GM21825 (cell line): ENCODE measurements around the gene GPX2.

Source experiments
- ATAC-seq: cut with Tn5 transposase; IDR thresholded peaks from one replicate; pipeline ENCODE4 v1.9.1; 2021; ENCODE audit warnings: mild to moderate bottlenecking, moderate library complexity; ENCODE audit not compliant: unreplicated experiment

Gene GPX2

DNA sequence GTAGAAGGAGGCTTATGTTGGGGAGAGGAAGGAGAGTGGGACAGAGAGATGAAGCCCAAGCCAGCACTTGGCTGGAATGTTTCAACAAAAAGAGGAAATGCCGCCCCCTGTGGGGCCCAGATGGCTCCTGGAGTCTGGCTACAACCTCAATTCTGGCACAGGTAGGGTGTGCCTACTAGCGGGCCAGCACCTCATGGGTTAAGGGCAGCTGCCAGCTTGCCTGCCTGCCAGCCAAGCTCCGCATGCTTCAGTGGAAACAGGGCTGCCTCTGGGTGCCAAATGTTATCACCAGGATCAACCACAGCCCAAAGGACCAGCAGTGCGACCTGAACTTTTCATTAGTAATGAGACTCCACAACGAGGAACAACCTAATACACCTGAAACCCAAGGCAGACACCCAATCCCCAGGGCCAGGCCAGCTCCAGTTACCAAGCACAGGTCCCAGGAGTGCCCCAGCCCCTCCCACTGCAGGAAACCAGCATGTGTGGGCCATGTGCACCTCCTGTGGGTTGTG is 18.3 kb upstream of the GPX2 start:
- ATAC-seq, result no peak

DNA sequence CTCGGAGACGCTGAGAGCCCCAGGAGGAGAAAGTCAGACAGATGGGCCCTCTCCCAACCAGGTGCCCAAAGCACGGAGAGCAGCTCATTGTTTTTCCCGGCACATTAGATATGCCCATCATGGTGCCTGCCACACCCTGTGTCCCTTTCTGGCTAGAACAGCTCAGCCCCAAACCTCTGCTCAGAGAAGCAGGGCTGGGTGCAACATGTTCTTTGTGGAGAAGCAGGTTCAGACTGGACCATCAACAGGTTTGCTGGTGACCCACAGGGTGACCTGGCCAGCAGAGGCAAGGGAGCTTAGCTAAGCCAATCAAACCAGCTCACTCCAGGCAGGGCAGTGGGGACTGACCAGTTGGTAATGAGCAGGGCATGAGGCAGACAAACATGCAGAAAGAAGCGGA is 16.2 kb upstream of the GPX2 start:
- ATAC-seq, result no peak

DNA sequence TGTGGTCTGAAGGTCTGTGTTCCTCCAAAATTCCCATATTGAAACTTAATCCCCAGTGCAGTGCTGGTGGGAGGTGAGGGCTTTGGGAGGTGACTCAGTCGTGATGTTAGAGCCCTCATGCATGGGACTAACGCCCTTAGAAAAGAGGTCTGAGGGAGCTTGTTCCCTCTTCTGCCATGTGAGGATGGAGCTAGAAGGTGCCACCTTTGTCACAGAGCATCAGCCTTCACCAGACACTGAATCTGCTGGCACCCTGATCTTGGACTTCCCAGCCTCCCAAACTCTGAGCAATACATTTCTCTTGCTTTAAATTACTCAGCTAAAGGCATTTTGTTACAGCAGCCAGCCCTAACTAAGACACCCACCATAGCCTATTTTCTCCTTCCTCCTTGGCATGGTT is 15.7 kb upstream of the GPX2 start:
- no peak for ATAC-seq

DNA sequence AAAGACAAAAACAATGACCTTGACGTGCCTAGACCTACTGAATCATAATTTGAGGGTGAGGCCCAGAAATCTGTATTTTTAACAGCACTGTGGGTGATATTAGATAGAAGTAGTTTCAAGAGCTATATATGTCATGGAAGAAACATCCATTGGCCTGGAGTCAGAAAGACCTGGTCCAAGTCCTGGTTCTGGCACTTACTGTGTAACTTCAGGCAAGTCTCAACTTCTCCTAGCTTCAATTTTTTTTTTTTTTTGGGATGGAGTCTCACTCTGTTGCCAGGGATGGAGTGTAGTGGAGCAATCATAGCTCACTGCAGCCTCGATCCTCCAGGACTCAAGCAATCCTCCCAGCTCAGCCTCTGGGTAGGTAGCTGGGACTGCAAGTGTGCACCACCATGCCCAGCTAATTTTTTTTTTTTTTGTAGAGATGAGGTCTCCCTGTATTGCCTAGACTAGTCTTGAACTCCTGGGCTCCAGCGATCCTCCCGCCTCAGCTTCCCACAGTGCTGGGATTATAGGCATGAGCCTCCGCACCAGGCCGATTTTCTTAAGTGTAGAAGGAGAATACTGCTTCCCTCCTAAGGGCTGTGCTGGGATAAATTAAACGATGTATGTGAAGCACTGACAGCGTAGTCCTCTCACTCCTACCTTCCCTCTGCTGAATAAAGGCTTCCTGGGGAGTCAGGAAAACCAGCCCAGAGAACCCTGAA is 14.3 kb upstream of the GPX2 start:
- no peak for ATAC-seq

DNA sequence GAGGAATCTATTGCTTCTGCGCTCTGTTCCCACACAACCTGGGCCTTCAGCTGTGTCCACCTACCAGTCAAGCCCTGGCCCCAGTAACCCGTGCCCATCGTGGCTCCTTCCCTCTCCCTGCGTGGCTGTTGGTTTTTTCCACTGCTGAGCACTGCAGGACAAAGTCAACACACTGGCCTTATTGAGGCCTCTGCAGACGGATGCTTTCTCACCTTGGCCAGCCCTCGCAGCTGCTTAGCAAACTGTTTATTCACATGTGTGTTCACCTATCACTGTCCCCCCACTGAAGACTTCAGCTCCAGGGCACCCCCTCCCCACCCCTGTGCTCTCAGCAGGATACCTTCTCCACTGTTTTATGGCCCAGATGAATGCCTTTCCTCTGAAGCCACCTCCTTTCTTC is 12.8 kb upstream of the GPX2 start:
- ATAC-seq, result no peak

DNA sequence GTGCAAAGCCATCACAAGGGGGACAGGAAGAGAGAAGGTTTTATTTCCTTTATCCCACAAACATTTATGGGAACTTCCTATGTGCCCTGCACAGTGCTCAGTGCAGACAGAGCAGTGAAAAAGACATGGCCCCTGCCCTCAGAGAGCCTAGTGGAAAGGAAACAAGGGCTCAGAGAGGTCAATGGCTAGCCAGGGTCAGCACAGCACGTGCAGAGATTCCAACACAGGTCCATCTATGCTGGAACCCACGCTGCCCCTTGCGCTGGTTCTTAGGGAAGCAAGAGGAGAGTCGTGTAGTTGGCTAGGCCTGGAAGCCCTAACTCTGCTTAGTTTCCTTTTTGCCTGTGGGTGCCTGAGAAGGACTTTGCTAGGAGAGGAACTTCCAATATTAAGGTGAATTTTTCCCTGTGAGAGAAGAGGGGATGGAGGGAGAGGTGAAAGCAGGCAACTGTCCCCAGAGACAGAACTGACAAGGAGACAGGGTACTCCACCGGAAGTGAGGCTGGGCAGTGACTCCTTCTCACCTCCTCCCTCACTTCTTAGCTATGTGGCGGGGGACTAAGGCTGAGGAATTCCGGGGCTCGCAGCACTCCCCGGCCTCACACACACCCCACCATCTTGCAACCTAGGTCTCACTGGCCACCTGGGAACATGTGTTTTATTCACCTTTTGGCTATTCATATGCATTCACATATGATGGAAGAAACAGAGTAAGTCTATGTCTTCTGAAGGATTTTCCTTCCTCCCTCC is 12.1 kb upstream of the GPX2 start:
- no peak for ATAC-seq

DNA sequence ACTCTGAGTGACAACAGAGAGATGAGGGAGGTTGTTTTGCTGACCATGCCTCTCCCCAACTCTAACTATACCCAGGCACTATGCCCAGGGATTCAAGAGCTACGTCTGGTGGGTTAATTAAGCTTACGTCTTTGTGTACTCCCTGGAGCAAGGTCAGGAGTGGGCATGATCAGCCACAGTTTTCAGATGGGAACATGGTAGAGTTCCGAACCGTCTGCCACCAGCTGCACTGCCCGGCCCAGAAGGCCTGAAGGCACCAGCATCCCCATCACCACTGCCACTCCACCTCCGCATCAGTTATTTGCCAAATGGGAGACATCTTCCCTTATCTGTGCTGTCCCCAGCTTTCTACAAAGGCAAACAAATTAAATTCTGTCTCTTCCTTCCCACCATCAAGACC is 11.1 kb upstream of the GPX2 start:
- ATAC-seq, result no peak

DNA sequence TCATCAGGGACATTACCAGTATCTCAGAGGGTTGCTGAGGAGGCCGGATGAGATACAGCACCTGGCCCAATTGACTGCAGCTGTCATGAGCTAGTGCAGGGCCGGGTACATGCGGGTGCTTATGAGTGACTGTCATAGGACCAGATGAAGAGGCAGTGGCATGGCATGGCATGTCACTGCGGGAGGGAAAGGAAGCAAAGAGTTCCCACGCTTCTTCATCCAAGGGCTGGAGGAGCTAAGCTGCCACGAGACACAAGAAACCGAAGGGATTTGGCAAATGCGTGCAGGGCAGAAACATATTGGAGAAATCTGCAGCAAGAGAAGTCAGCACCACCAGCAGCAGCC is 10.7 kb upstream of the GPX2 start:
- ATAC-seq, result no peak

DNA sequence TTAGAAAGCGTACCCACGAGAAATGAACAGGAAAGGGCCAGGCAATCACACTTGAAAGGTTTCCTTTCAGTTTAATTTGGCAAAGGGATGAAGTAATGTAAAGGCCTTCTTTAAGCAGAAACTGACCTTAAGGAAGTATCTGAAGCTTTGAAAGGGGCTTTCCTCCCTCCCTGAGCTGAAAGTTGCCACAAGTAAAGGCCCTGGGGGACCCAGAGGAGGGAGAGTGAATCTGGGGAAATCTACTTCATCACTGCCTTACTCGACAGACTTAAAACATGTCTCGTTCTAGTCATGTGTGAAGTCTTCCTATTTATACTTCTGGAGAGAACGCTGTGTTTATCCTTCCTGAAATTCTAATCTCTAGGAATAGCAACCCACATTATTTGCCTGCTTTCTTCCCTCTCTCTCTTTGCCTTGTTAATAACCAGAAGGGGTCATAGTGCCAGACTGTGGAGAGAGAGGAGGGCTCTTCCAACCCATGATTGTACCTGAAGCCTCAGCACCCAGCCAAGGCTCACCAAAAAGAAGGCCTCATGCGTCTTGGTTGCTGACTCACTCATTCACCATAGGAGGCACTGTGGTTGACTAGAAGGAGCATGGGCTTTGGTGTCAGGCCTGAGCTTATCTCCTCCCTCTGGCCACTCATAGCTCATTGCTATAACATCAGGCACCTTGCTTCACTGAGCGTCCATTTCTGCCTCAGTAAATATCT is 10.2 kb upstream of the GPX2 start:
- ATAC-seq, result peak; percentile 59

DNA sequence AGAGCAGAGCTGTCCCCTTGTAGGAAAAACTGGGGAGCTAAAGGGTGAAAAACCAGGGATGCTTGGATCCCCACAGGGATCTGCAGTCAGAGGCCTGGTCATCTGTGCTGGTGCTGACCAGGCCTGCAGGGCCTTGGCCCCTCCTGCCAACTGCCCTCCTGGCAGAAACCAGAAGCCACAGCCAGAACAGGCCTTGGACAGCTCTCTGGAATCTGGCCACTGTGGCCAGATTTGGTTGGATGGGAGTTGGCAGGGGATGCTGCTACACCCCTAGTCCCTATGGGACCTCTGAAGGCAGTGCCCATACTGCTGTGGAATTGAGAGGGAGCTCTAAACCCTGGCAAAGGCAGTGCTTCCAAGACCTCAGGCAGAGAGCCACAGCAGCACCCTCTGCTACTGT is 9.2 kb upstream of the GPX2 start:
- no peak for ATAC-seq

DNA sequence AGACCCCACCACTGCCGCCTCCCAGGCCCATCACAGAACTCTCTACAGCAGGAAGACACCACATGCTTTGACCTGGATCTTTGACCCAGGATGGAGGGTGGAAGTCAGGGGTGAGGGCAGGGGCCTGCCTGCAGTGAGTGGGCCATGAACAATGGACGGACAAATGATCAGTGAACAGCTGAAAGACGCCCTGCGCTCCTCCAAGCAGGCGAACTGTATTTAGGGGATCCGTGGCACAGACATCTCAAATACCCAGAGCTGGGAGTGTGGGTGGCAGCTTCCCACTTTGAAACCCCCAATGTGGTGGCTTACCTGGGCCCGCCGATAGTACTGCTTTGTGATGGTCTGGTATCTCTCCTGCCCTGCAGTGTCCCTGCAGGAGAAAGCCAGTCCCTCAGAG is 8.7 kb upstream of the GPX2 start:
- no peak for ATAC-seq

DNA sequence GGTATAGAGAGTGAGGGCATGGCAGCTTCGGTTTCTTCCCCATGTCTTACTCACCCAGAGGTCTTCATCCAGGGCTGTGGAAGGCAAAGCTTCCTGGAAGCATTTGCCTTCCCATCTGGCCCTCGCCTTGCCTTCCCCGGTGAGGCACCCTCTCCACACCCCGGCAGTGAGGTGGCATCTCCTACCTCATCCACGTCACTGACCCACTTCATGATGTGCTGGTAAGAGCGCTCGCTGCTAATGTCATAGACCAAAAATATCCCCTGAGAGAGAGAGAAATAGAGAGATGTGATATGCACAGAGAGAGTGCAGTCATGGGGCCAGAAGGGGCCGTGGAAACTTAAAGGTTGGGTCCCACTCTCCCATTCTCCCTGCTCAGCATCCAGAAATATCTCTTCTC is 8.3 kb upstream of the GPX2 start:
- ATAC-seq, result no peak

DNA sequence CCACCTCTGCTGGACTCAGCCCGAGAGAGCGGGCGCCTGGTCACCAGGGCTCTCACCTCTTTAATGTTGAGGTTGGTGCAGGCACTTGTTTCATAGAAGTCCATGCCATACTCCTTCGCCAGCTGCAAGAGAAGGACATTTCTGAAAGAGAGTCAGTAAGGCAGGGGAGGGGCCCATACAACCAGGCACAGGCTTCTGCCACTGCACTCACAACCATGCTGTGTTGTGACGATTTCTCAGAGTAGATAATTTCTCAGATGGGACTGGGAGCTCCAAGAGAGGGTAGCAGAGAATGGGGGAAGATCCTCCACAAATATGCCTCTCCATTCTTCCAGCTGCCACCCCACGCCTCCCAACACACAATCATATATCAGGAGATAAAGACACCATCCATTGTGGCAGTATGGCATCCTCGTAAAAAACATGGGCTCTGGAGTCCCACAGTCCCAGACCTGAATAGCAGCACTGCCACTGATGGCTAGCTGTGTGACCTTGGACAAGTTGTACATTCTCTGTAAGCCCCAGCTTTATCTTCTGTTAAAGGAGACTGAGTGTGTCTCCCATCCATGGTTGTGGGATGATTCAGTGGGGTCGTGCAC is 6.2 kb upstream of the GPX2 start:
- no peak for ATAC-seq

DNA sequence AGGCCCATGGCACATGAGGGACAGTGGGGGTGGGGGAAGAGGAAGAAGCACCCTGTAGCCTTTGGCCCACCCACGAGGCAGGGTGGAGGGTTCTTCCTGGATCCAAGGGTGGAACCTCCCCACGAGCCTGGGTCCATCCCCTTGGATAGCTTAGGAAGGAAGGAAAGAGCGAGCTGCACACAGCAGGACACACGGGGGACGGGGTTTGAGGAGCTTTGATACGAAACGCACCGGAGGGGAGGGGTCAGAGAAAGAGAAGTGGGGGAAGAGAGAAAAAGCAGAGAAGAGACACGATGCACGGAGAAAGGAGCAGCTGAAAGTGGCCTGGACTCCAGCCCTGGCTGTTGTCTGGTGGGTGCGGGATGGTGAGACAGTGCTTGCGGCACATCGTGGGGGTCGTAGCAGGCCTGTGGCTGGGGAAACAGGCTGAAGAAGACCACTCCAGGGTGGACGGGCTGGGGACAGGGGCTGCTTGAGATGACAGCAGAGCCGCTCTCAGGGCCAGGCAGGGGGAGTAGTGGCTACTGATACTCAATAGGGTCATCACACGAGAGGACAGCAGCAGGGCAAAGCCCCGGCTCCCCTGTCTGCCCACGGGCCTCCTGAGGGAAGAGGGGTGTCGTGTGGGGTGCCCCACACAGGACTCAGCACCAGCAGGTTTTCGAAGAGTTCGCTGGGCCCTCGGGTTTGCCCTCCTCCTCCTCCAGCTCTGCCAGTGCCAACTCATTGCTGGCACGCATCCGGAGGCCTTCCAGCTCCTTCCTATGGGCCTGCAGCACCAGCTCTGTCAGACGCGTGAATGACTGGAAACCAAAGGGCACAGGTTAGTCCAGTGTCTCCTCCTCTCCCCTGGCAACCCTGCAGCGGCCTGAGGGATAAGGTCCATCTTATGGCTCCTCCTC is 5.4 kb upstream of the GPX2 start:
- ATAC-seq, result no peak

DNA sequence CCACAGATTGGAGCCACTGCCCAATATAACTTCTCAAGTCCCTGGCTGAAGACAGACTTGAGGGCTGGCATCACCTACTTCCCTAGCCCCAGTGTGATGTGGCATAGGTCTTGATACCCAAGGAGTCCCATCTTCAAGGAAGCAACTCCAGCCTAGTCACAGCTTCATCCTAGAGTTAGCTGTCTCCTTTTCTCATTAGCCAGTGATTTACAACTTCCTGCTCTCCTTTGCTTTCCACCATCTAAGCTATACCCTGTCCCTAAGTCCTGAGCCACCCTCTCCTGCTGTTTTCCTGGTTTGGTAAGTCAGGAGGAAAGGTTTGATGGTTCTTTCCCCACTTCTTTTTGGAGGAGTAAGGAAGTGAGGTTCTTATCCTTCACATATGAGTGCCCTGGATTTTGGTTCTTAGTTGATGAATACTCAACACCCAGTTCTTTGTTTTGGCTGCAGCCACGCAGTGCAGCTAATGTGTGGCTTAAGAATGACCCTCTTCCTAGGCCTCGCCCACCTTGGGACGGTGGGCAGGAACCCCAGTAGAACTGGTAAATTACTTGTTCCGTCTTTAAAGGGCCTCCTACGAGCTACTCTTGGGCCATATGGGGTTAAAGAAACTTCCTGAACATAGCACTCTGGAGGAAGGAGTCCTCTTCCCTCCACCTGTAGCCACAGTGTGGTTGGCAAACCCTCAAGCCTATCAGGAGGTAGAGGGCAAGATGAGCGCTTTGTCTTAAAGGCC is 3.9 kb upstream of the GPX2 start:
- ATAC-seq, result no peak

DNA sequence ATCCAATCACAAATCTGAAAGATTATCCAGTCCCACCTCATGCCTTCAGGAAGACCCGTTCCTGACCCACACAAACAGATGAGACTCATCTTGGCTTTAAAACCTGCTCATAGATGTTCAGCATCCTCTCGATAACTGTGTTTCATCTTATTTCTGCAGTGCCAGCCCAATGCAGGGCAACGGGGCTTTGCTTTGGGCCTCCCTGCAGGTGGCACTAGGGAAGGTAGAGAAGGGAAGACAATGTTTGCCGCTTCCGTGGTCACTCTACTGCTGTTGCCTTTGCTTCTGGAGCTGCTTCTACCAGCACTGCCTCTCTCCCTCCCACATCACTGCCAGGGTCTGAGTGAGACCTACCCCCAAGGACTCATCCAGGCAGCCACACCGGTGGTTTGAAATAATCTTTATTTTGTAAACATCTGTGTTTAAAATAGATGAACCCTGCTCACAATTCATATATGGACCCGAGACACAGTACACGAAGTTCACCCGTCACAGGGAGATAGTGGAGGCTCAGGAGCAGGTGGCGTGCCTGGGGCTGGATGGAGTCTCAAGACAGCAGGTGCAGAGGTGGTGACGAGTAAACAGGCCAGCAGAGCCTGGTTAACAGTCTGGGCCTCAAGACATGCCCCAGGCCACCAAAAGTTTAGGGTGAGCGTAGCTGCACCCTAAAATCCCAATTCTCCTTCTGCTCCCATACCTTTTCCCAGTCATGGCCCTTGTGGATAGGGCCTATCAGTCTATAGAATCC is 3.1 kb upstream of the GPX2 start:
- ATAC-seq, result no peak

DNA sequence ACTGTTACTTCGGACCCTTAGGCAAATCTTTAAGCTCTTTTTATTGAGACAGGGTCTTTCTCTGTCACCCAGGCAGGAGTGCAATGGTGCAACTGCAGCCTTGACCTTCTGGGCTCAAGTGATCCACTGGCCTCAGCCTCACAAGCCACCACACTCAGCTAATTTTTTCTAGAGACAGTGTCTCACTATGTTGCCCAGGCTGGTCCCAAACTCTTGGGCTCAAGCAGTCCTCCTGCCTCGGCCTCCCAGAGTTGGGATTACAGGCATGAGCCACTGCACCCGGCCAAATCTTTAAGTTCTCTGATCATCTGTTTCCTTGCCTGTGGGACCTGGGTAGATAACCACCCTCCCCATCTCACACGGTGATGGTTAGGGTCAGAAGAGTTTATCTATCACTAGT is 2.3 kb upstream of the GPX2 start:
- no peak for ATAC-seq

DNA sequence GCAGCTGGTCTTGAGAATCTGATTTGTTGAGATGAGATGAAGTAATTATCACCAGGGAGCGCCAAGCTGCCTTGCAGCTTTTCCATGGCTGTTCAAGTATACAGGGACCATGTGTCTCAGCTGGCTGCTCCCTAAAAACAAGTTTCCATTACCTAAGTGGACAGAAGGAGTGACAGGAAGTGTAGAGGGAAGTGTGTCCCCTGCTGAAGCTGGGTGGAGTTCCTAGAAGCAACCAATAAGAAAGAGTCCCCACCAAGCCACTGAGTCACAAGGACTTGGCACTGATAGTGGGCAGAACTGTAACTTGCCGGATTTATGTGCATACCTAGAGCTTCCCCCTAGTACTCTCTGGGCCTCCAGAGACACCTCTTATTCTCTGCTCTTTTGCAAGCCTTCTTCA is 1.5 kb upstream of the GPX2 start:
- no peak for ATAC-seq

DNA sequence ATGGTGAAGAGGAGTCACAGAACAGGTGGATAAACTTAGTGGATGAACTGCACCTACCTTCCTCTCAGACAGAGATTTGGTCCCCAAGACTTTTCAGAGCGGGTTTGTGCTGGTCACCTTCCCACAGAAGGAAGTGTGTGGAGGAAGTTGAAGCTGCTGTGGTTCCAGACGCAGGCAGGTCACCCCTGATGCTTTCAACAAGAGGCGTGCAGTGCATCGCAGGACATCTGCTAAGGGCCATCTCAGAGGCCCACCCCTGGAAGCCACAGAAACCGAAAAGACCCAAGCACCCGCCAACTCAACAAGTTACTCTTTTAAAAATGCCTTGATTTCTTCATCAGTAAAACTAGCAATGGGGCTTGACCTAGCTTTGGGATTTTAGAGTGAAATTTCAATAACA is 1.0 kb upstream of the GPX2 start:
- ATAC-seq, result no peak
